GM21529 (cell line): ENCODE measurements around the gene TMEM131.
A peak's percentile ranks its signal among the peaks of the same experiment; 100 is the strongest.
"Not testable (repeated sequence)": the region's sequence is repeated elsewhere in the genome, so short reads cannot be mapped to it uniquely, and the experiment has no call there.

Experiments used
- ATAC-seq: cut with Tn5 transposase; IDR thresholded peaks from one replicate; pipeline ENCODE4 v1.9.1; 2021; ENCODE audit not compliant: unreplicated experiment

TMEM131 gene

GRCh38 chr2:97871096-97871780 lies 124.5 kb downstream of the TMEM131 start:
- ATAC-seq, result no peak

DNA sequence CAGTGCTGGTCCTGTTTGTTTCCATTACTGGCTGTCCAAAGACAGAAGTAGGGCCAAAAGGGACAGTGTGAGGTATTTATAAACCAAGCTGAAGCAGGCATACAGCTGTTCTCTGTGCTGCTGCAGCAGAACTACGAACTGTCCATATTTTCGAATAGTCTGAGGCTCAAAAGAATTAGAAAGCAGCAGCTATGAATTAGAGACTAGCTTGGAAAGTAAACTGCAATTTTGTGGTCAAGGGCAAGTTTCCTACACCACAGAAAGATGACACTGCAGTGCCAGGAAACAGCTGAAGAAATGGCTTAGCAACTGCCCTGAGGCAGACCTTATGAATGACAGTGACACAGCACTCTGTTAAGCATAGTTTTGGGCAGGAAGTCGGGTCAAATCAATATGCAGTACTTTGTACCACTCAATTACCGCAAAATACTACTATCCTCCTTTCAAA lies 125.3 kb downstream of the TMEM131 start:
- peak; percentile 99 for ATAC-seq

GRCh38 chr2:97869722-97870346 lies 125.9 kb downstream of the TMEM131 start:
- no peak for ATAC-seq

DNA sequence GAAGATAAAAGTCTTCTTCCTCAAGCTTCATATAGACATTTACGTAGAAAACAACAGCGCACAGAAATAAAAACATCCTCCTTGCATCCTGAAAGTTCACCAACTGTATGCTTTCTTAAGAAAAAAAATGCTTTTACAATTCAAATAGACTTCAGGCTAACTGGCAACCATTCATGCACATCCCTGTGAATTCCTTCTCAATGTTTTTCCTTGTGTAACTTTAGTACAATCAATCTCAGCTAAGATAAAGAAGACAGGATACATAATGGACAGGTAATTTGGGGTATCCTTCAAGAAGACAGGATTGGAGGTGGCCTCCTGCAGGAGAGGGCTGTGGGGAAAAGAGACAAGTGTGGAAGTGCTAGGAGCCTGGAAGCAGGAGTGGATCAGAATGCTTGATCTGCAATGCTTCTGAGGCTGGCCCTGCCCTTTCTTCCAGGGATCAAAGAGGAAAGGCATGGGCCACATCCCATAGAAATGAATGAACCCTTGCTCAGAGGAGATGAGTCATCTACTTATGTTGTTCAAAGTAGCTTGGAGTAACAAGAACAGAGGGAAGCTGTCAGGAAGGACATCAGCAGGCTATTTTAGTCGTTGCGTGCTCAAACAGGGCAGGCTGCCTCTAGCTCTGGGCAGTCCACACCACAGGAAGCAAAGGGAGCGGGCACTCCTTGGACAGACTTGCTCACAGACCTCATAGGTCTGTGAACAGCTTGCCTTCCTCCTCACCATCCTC lies 126.6 kb downstream of the TMEM131 start:
- no peak for ATAC-seq

GRCh38 chr2:97863829-97864228 lies 131.9 kb downstream of the TMEM131 start:
- no peak for ATAC-seq

DNA sequence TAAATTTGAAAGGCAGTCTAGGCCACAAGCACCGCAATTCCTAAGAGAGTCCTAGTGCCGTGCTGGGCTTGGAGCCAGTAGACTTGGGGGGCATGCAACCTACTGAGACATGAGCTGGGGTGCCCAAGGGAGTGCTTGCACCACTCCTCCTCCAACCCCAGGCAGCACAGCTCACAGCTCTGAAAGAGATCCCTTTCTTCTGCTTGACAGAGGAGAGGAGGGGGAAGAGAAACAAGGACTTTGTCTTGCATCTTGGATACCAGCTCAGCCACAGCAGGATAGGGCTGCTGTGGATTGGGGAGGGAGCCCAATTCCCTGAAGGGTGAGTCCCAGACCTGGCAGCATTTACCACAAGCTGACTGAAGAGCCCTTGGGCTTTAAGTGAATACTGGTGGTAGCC lies 134.6 kb downstream of the TMEM131 start:
- ATAC-seq, result no peak

DNA sequence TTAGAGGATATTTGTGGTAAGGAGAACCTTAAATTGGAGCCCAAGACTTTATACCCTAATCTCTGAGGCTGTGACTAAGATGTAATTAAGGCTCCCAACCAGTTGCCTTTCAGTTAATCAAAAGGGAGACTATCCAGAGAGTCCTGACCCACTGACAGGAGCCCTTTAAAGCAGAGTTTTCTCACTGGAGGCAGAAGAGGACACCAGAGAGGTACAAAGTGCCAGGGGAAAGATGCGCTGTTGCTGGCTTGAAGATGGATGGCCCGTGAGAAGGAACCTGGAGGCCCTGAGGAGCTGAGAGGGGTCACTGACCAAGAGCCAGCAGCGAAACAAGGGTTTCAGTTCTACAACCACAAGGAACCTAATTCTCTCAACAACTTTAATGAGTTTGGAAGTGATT lies 137.3 kb downstream of the TMEM131 start:
- ATAC-seq, result no peak

GRCh38 chr2:97857553-97857952 lies 138.2 kb downstream of the TMEM131 start:
- ATAC-seq, result no peak

DNA sequence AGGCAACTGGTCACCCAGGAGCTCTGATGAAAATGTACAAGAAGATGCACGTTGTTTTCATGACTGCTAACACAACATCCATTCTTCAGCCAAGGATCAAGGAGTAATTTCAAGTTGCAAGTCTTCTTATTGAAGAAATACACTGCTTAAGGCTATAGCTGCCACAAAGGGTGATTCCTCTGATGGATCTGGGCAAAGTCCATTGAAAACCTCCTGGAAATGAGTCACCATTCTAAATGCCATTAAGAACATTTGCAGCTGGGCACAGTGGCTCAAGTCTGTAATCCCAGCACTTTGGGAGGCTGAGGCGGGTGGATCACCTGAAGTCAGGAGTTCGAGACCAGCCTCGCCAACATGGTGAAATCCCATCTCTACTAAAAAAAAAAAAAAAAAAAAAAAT lies 142.7 kb downstream of the TMEM131 start:
- not testable (repeated sequence) for ATAC-seq

GRCh38 chr2:97851172-97851571 lies 144.6 kb downstream of the TMEM131 start:
- ATAC-seq, result no peak

GRCh38 chr2:97849881-97850528 lies 145.7 kb downstream of the TMEM131 start:
- peak; percentile 64 for ATAC-seq

DNA sequence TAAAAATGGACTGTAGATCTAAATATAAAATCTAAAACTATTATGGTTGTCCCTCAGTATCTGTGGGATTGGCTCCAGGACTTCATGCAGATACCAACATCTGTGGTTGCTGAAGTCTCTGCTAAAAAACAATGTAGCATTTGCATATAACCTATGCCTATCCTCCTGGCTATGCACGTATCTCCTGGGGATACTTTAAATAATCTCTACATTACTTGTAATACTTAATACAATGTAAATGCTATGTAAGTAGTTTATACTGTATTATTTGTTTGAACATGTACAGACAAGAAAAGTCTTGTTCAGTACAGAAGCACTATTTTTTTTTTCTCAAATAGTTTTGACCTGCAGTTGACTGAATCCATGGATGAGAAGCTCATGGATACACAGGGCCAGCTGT lies 147.4 kb downstream of the TMEM131 start:
- no peak for ATAC-seq

DNA sequence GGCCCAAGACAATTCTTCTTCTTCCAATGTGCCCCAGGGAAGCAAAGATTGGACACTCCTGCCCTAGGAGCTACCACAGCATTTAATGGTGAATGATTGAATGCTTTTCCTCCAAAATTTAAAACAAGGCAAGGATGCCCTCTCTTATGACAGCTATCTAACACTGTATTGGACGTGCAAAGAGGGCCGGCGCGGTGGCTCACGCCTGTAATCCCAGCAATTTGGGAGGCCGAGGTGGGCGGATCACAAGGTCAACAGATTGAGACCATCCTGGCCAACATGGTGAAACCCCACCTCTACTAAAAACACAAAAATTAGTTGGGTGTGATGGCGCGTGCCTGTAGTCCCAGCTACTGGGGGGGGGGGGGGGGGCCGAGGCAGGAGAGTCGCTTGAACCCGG lies 149.0 kb downstream of the TMEM131 start:
- not testable (repeated sequence) for ATAC-seq

- ATAC-seq, result no peak
These were observed 149.9 kb downstream of the TMEM131 start for GRCh38 chr2:97845818-97846217.

DNA sequence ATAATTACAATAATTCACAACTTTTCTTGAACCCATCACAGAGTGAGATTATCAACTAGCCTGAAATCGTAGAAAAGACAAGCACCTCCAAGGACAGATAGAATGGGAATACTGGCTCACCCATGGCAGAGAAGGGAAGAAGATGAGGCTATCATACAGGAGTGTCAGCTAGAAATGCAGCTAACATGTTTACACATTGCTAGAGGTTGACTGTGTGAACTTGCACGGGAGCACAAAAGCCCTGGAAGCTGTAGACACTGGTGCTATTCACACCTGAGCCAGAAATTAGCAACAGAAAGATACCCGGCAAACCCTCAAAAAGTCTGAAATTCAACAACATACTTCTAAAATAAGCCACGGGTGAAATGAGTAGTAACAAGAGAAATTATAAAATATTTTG lies 150.6 kb downstream of the TMEM131 start:
- ATAC-seq, result no peak

DNA sequence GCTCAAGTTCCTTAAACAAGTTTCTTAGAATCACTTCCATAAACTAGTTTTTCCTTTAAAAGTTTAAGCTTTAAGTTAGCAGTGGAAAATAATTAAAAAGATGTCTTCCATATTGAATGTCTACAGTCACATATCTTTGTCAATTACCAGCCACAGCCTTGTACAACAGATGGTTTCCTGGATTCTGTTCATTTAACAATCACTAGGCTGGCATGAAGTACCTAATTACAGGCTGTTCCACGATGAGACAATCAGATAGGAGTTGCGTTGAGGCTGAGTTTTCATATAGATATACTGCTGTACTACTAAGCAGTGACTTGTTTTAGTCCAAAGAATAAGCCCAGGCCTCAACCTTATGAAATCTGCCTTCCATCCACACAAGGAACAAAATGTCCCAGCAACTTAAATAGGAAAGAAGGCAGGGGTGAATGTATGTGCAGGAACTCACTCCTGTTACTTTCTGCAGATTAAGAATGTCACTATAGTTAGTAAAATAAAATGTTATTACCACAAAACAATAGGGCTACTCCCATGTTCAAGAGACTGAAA lies 151.4 kb downstream of the TMEM131 start:
- no peak for ATAC-seq

GRCh38 chr2:97840198-97840597 lies 155.6 kb downstream of the TMEM131 start:
- no peak for ATAC-seq

DNA sequence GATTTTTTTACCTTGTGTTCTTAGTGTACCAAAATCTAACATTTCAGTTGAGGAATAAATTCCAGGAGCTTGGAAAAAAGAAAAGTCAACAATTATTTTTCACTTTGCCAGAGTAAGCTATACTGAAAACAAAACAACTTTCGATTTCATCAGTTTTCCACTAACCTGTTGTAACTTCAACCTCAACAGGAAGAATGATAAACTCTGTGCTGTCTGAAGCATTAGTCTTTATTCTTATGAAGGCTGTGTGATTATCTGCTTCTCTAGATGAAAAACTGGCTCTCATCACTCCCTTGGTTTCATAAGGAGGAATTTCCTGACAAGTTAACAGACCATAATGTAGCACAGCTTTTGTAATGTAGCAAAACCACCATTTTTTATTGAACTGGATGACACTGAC lies 161.1 kb downstream of the TMEM131 start:
- ATAC-seq, result no peak

DNA sequence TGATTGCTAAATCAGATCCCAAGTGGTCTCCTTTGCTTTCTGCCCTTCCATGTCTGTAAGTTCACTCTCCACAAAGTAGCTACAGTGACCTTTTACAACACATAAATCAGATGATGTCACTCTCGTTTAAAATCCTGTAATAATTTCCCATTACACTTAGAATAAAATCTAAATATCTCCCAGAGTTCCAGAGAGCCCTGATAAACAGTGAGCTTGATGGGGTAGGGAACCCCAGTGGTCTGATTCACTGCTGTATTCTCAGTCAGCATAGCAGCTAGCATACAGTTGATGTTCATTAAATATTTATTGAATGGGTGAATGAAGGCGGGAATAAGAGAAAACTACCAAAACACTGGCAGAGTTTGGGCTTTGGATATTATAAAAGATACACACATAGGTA lies 164.6 kb downstream of the TMEM131 start:
- no peak for ATAC-seq

DNA sequence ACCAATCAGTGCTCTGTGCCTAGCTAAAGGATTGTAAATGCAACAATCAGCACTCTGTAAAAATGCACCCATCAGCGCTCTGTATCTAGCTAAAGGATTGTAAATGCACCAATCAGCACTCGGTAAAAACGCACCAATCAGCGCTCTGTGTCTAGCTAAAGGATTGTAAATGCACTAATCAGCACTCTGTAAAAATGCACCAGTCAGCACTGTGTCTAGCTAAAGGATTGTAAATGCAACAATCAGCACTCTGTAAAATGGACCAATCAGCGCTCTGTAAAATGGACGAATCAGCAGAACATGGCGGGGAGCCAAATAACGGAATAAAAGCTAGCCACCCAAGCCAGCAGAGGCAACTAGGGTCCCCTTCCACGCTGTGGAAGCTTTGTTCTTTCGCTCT lies 166.5 kb downstream of the TMEM131 start:
- ATAC-seq, result not testable (repeated sequence)

DNA sequence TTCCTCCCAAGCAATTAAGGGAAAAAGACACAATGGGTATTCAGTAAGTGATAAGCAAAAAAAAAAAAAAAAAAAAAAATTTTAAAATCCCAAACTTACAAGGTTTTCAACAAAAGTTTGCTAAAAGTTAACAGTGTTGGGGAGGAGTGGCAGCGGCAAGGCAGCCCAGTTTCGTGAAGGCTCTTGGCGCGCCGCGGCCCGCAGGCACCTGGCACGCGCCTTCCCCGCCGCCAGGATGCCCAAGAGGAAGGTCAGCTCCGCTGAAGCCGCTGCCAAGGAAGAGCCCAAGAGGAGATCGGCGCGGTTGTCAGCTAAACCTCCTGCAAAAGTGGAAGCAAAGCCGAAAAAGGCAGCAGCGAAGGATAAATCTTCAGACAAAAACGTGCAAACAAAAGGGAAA lies 168.7 kb downstream of the TMEM131 start:
- not testable (repeated sequence) for ATAC-seq
